WI38 (cell line): ENCODE measurements around the gene RHOH.
"Not testable (repeated sequence)": the region's sequence is repeated elsewhere in the genome, so short reads cannot be mapped to it uniquely, and the experiment has no call there.

ENCODE experiments used
- H3K4me3 ChIP-seq: 2 replicates; pipeline ENCODE4 v1.5.1; 2011; ENCODE audit warnings: low read depth, mild to moderate bottlenecking, control low read depth, low read length
- TF ChIP-seq, protein P1 (sequence below): IDR thresholded peaks from 2 replicates; pipeline ENCODE4 v1.5.1; 2012; ENCODE audit warnings: low read depth, mild to moderate bottlenecking, control low read depth, low read length

RHOH gene, protein sequence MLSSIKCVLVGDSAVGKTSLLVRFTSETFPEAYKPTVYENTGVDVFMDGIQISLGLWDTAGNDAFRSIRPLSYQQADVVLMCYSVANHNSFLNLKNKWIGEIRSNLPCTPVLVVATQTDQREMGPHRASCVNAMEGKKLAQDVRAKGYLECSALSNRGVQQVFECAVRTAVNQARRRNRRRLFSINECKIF

DNA sequence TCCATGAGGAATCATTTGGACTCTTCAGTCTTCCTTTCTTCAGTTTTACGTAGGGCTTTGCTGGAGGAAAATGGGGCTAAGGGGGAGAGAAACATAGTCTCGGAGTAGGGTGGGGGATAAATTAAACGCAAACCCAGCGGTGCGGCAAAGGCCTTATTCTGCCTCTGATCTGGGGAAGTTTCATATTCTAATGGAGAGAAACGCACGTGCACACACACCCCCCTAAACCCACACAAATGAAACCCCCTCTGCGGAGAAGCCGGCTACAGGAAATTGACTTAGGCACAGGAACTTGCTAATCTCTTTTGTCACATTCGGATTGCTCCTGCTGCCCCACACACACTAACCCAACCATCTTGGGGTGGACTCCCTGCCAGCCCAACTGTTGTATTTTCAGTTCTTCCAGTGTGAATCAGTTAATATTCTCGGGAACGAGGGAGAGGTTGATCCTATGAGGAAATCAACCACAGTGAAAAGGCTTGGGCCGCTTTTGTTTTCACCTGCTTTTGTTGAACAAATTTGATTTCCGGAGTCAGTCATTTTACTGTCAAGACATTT is at the start of gene RHOH:
Gene RHOH (plus strand): TSS at position 308 of the 558 bp plus-strand sequence. CDS start 46,356 bp downstream, outside the sequence.
- no peak within 1 kb of the TSS for H3K4me3 ChIP-seq
- TF ChIP-seq, protein P1, sequence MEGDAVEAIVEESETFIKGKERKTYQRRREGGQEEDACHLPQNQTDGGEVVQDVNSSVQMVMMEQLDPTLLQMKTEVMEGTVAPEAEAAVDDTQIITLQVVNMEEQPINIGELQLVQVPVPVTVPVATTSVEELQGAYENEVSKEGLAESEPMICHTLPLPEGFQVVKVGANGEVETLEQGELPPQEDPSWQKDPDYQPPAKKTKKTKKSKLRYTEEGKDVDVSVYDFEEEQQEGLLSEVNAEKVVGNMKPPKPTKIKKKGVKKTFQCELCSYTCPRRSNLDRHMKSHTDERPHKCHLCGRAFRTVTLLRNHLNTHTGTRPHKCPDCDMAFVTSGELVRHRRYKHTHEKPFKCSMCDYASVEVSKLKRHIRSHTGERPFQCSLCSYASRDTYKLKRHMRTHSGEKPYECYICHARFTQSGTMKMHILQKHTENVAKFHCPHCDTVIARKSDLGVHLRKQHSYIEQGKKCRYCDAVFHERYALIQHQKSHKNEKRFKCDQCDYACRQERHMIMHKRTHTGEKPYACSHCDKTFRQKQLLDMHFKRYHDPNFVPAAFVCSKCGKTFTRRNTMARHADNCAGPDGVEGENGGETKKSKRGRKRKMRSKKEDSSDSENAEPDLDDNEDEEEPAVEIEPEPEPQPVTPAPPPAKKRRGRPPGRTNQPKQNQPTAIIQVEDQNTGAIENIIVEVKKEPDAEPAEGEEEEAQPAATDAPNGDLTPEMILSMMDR, result no peak

DNA sequence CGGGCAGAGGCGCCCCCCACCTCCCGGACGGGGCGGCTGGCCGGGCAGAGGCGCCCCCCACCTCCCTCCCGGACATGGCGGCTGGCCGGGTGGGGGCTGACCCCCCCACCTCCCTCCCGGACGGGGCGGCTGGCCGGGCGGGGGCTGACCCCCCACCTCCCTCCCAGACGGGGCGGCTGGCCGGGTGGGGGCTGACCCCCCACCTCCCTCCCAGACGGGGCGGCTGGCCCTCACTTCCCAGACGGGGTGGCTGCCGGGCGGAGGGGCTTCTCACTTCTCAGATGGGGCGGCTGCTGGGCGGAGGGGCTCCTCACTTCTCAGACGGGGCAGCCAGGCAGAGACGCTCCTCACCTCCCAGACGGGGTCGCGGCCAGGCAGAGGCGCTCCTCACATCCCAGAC is 49.3 kb upstream of the RHOH start:
- not testable (repeated sequence) for H3K4me3 ChIP-seq

DNA sequence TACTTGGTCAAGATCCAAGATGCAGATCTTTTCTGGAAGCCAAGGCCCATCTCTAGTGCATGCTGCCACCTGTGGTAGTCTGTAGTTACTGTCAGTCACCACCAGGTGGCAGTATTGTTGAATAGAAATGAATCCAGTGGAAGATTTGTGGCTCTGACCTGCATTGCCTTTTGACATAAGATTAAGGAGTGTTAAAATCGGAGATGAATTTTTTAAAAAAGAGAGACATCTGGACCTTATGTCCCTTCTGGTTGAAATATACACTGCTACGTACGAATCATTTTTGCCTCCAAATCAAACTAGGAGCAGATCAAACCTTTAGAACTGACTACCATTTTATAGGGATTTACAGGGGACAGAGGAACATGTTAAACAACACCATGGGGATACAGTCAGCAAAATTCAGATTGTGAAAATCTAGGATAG is 46.9 kb upstream of the RHOH start:
- no peak overlapping the region for H3K4me3 ChIP-seq
- TF ChIP-seq, protein P1, result peak; percentile 67

DNA sequence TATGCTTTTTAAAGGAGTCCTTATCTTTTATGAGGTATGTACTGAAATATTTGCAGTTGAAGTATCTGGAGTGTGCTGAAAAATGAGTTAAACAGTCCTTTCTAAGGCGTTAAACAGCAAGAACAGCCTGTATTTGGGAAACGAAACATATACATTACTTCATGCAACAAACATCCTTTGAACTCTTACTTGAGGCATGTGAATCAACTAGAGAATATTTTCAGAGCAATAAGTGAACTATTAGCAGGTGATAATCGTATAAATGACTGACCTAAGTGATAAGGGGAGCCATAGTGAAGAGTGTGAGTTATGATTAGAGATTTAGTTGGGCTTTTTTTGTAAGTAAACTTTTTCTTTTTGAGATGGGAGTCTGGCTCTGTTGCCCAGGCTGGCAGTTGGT is 45.9 kb upstream of the RHOH start:
- TF ChIP-seq, protein P1, result no peak
- no peak overlapping the region for H3K4me3 ChIP-seq

DNA sequence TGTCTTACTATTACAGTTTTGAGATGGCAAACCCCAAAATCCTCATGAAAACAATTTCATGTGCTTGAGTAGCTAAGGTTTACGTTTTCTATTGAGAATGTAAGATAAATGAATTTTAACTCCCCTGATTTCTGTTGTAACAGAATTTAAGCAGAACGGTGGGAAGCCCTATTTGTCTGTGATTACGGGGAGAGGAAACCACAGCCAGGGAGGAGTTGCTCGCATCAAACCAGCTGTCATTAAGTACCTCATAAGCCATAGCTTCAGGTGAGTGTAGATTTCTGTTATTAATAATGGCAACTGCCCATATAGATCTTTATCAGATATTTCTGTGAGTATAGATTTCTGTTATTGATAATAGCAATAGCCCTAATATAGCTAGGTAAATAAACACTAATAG is 44.2 kb upstream of the RHOH start:
- TF ChIP-seq, protein P1, result no peak
- H3K4me3 ChIP-seq, result no peak overlapping the region

DNA sequence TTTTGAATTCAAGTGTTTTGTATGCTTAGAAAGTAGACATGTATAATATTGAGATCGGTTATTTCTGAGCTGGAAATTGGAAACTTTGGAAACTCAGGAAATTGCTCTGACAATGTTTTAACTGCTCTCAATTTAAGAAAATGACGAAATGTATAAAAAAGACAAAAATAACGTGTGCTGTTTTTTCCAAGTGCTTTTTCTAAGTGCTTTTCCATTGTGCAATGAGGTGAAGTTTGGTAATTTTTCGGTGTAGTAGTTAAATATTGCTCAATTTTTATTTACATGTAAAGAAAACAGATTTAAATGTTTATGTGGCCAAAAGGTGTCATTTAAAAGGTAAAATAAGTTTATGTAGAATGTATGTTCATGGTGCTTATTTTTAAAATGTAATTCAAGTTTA is 39.4 kb upstream of the RHOH start:
- TF ChIP-seq, protein P1, result no peak
- H3K4me3 ChIP-seq, result no peak overlapping the region

DNA sequence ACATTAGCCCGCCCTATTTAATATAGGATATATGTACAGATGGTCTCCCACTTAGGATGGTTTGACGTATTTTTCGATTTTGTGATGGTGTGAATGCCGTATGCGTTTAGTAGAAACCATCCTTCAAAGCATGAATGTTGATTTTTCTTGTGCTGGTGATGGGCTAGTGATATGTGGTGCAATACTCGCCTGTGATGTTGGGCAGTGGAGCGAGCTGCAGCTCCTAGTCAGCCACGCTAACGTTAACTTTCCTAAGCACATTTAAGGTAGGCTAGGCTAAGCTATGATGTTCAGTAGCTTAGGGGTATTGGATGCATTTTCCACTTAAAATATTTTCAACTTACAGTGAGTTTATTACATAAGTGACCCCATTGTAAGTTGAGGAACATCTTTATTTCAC is 36.6 kb upstream of the RHOH start:
- TF ChIP-seq, protein P1, result no peak
- H3K4me3 ChIP-seq, result no peak overlapping the region

DNA sequence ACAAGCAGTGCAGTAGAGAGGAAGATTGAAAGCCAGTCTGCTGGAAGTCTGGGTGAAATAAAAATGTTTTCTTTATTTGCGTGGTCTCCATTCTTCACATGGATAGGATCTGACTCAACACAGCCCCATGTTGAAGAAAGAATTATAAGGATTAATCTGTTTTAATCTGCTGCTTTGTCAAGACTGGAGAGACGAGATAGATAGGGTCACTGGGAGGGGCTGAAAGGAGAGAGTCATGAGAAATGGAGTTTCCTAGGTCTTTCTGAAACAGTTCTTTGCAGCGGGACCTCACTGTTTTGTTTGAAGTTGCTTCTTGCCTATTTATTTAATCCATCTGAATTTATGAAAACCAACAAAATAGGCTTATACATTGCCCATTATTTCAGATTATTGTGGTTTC is 32.4 kb upstream of the RHOH start:
- no peak overlapping the region for H3K4me3 ChIP-seq
- TF ChIP-seq, protein P1, result no peak
